HL-60 (cell line): Measurements from ENCODE around the gene RMDN2.

ENCODE experiments used
- DNase-seq, 2 experiments: peaks; one replicate each; pipeline ENCODE4 v3.0.0-alpha.2; 2010 to 2020; ENCODE audit warnings: low read depth in 1 of 2, low spot score in 1 of 2
- H3K27ac ChIP-seq: fragments of 250-450 bp; sonication (Bioruptor Pico); replicated peaks from 2 replicates; pipeline ENCODE4 v1.5.1; 2020; ENCODE audit warnings: mild to moderate bottlenecking, moderate library complexity
- H3K27me3 ChIP-seq: fragments of 250-450 bp; sonication (Bioruptor Pico); 2 replicates; pipeline ENCODE4 v1.5.1; 2021; ENCODE audit warnings: mild to moderate bottlenecking, moderate library complexity; ENCODE audit not compliant: insufficient read depth, poor library complexity, severe bottlenecking
- H3K4me3 ChIP-seq: replicated peaks from 2 replicates; pipeline ENCODE4 v1.5.1; 2011; ENCODE audit warnings: mild to moderate bottlenecking, control low read depth, low read length; ENCODE audit not compliant: insufficient read depth
- CTCF ChIP-seq: IDR thresholded peaks from one replicate; pipeline ENCODE4 v1.5.1; 2011; ENCODE audit warnings: low read length, control low read depth, inconsistent platforms; ENCODE audit not compliant: insufficient read depth
- GABPA ChIP-seq: IDR thresholded peaks from 2 replicates; pipeline ENCODE4 v1.6.1; 2012; ENCODE audit warnings: low read depth
- POLR2AphosphoS5 ChIP-seq: IDR thresholded peaks from 2 replicates; pipeline ENCODE4 v1.6.1; 2012; ENCODE audit warnings: low read depth
- REST ChIP-seq: IDR thresholded peaks from 2 replicates; pipeline ENCODE4 v1.6.1; 2012; ENCODE audit warnings: low read depth; ENCODE audit not compliant: insufficient replicate concordance
- SPI1 ChIP-seq: IDR thresholded peaks from 2 replicates; pipeline ENCODE4 v1.6.1; 2012; ENCODE audit warnings: low read depth, mild to moderate bottlenecking, borderline replicate concordance

The RMDN2 gene

GRCh38 chr2:38065502-38066135 is 140.5 kb downstream of the RMDN2 start:
- Histone ChIP-seq H3K4me3 (no peak overlapping the region), H3K27me3 (no peaks in the 10 kb centered on the region), H3K27ac (no peak overlapping the region)
- DNase-seq = no peak
- no peak for TF ChIP-seq POLR2AphosphoS5
- TF ChIP-seq REST = no peak
- TF ChIP-seq GABPA = no peak
- TF ChIP-seq CTCF = no peak
- TF ChIP-seq SPI1 = no peak

GRCh38 chr2:38066421-38067115 is 141.5 kb downstream of the RMDN2 start:
- Histone ChIP-seq H3K4me3 (no peak overlapping the region), H3K27ac (no peak overlapping the region), H3K27me3 (no peaks in the 10 kb centered on the region)
- DNase-seq = no peak
- TF ChIP-seq SPI1 = no peak
- TF ChIP-seq REST = no peak
- TF ChIP-seq GABPA = no peak
- no peak for TF ChIP-seq CTCF
- no peak for TF ChIP-seq POLR2AphosphoS5
